ENCODE data around the gene NAV2.
A peak's percentile ranks its signal among the peaks of the same experiment; 100 is the strongest.

The NAV2 gene

GRCh38 chr11:19929147-19929546, 216.5 kb downstream of the NAV2 start:
- no peak for DNase-seq (ENCODE audit: low spot score)

GRCh38 chr11:19929655-19930054, 217.0 kb downstream of the NAV2 start:
- no peak for DNase-seq (ENCODE audit: low spot score)

- no peak for DNase-seq (ENCODE audit: low spot score)
These were observed 218.6 kb downstream of the NAV2 start for GRCh38 chr11:19931141-19931770.

GRCh38 chr11:19931771-19932369, 219.2 kb downstream of the NAV2 start:
- no peak for DNase-seq (ENCODE audit: low spot score)

GRCh38 chr11:19933132-19933735, 220.6 kb downstream of the NAV2 start:
- DNase-seq (ENCODE audit: low spot score): no peak

- DNase-seq (ENCODE audit: low spot score): no peak
These were observed 221.3 kb downstream of the NAV2 start for GRCh38 chr11:19933801-19934488.

GRCh38 chr11:19934828-19935259, 222.2 kb downstream of the NAV2 start:
- peak; percentile 16 for DNase-seq (ENCODE audit: low spot score)

- no peak for DNase-seq (ENCODE audit: low spot score)
These were observed 222.9 kb downstream of the NAV2 start for GRCh38 chr11:19935507-19935906.

GRCh38 chr11:19936461-19936860, 223.8 kb downstream of the NAV2 start:
- DNase-seq (ENCODE audit: low spot score): no peak

GRCh38 chr11:19938169-19938856, 225.7 kb downstream of the NAV2 start:
- peak; percentile 42 for DNase-seq (ENCODE audit: low spot score)

GRCh38 chr11:19938866-19939265, 226.2 kb downstream of the NAV2 start:
- DNase-seq (ENCODE audit: low spot score): no peak

- DNase-seq (ENCODE audit: low spot score): no peak
These were observed 226.8 kb downstream of the NAV2 start for GRCh38 chr11:19939415-19939929.

GRCh38 chr11:19940831-19941230, 228.2 kb downstream of the NAV2 start:
- DNase-seq (ENCODE audit: low spot score): no peak

GRCh38 chr11:19946681-19947080, 234.0 kb downstream of the NAV2 start:
- DNase-seq (ENCODE audit: low spot score): no peak

GRCh38 chr11:19947537-19948114, 235.0 kb downstream of the NAV2 start:
- DNase-seq (ENCODE audit: low spot score): no peak

GRCh38 chr11:19949606-19950005, 237.0 kb downstream of the NAV2 start:
- DNase-seq (ENCODE audit: low spot score): no peak

GRCh38 chr11:19951558-19952115, 239.0 kb downstream of the NAV2 start:
- peak; percentile 65 for DNase-seq (ENCODE audit: low spot score)

GRCh38 chr11:19952116-19952605, 239.5 kb downstream of the NAV2 start:
- no peak for DNase-seq (ENCODE audit: low spot score)

- DNase-seq (ENCODE audit: low spot score): no peak
These were observed 240.3 kb downstream of the NAV2 start for GRCh38 chr11:19952911-19953310.

GRCh38 chr11:19953336-19953735, 240.7 kb downstream of the NAV2 start:
- DNase-seq (ENCODE audit: low spot score): no peak

- peak; percentile 33 for DNase-seq (ENCODE audit: low spot score)
These were observed 241.3 kb downstream of the NAV2 start for GRCh38 chr11:19953909-19954308.

All from RKO (cell line).